Tongue (tissue), 2 donors: ENCODE measurements around the gene CEP19. TPM values are rescaled to one million over a fixed set of nuclear protein-coding genes. Genes with fewer than 3 reads are reported as not detected.

ENCODE experiments used
- DNase-seq: peaks from one replicate; pipeline ENCODE4 v3.0.0-alpha.2; 2015
- total RNA-seq: library from RNA; depleted of rRNA; stranded (reverse); fragments of >200 nt; gene quantifications from one replicate; pipeline ENCODE4 v1.2.3, GENCODE V29; 2014

Gene CEP19
- total RNA-seq, 1 donor from 2014 or later = 2.6 TPM

DNA sequence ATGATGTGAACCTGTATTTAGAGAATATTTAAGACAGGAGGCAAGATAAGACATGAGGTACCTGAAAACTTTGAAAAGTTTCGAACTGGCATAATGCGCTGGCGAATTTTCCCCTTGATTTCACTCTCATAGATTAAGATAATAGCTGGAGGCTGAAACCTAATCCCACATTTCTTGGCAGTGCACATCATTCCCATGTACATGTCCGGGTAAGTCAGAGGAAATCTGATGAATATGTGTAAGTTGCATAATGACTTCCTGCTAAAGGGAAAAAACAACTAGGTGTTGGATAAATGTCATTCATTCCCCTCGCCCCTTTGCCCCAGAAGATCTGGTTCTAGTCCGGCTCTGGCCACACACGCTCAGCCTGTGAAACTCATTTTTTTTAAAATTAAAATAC lies 3.6 kb downstream of the CEP19 start:
- no peak for DNase-seq

DNA sequence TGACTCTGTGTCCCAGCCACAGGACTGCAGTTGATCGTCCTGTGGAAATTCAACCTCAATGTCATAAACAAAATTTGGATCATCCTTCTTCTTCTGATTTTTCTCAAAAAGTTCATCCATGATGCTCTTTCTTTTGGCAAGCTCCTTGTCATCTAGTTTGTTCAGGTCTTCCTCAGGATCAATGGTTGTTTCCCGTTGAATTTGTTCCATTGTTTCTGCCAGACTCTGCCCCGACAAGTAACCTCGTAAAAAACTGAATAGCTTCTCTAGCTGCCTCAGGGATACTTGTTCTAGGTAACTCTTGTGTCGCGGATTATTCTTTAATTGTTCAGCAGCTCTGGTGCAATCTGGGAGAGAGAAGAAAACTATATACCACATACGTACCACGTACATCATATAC lies 4.5 kb downstream of the CEP19 start:
- DNase-seq = no peak

DNA sequence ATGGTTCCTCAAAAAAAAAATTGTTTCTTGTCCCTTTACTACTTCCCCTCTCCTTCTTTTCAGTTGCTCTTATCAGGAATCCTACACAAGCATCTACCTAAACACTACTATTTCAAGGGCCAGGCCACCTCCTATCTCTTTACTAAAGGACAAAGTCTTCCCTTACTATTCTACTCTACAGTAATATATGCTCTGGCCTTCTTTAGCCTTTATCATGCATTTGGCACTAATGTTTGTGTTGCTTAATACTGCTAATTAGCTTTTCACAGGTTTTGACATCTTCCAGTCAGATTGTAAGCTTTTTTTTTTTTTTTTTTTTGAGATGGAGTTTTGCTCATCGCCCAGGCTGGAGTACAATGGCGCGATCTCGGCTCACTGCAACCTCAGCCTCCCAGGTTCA lies 5.3 kb downstream of the CEP19 start:
- DNase-seq = no peak

DNA sequence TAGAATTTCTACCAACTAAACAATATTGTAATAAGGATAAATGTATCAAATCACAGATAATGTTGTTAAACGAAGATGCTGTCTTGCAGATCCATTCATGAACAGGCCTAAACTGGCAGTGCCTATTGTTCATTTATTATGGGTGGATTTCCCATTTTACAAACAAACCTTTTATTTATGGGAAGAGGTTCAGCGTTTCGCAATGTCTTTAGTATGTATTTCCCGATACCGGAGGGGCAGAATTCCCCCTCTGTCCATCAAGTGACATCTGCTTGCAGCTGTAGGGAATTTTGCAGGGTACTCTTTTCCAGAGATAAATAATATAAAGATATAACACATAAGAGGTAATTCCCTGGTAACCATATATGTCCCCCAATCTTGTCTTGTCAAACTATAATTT lies 5.7 kb downstream of the CEP19 start:
- DNase-seq = no peak

DNA sequence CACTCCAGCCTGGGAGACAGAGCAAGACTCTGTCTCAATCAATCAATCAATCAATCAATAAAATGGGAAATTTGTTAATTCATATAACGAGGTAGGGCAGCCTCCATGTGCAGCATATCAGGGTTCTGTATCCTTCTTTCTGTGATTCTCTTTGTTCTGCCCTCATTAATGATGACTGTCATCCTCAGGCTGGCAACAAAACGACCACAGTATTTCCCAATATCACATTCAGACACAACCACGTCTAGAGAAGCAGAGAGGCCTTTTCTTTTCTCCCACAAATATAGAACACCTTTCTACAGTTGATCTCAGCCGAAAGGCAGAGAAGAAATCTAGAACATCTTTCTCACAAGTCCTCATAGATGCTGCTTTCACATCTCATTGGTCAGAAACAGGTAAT lies 11.2 kb downstream of the CEP19 start:
- DNase-seq = no peak

DNA sequence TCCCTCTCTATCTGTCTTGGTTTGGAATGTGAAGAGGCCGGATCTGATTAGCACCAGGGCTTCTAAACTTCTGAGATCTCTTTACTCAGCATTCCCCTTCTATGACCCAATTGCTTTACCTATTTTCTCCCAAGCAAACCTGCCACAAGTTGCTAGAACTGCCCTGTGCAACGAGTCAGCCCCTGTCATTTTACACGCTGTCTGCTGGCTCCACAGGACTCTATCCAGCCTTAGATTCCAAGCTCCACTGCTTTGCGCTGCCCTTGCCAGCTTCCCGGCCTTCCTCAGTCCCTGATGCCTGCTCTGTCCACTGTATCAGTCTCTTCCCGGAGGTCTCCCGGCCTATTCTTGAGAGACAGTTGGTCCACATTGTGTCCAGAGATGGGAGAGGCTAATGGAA lies 12.3 kb downstream of the CEP19 start:
- no peak for DNase-seq

DNA sequence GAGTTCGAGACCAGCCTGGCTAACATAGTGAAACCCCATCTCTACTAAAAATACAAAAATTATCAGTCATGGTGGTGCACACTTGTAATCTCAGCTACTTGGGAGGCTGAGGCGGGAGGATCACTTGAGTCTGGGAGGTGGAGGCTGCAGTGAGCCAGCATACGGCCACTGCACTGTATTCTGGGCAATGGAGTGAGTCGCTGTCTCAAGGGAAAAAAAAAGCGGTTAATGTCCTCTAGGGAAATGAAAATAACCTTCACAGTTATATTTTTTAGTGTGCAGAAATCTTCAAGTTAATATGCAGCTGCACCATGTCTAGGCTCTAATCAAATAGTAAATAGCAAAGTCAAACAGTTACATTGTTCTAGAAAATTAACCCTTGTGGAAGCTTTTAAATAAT lies 14.8 kb downstream of the CEP19 start:
- no peak for DNase-seq

DNA sequence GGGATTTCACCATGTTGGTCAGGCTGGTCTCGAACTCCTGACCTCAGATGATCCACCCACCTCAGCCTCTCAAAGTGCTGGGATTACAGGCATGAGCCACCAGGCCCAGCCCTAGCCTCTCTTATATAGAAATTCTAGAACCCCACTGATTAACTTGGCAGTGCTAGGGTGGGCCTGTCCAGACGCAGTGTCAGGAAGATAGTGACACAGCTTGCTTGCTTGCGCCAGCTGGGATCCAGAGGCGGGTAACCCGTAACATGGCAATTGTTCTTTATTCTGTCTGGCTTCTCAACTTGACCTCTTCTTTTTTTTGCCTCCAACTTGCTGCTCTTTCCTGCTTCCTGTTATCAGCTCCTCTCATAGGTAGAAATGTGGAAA lies 16.2 kb downstream of the CEP19 start:
- no peak for DNase-seq

DNA sequence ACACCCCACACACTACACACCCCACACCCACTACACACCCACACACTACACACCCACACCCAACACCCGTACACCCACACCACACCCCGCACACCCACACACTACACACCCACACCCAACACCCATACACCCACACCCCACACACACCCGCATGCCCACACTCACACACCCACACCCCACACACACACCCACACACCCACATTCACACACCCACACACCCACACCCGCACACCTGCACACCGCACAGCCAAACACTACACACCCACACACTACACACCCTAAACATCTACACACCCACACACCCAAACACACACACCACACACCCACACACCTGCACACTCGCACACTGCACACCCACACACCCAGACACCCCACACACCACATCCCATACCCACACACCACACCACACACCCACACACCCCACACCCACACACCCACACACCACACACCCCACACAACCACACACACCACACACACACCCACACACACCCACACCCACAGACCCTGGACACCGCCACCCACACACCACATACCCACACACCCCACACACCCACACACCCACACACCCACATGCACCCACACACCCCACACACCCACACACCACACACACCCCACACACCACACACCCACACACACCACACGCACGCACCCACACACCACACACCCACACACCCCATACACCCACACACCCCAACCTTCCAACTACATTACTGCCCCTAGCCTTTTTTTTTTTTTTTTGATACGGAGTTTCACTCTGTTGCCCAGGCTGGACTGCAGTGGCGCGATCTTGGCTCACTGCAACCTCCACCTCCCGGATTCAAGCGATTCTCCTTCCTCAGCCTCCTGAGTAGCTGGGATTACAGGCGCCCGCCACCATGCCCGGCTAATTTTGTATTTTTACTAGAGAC lies 16.9 kb downstream of the CEP19 start:
- no peak for DNase-seq

DNA sequence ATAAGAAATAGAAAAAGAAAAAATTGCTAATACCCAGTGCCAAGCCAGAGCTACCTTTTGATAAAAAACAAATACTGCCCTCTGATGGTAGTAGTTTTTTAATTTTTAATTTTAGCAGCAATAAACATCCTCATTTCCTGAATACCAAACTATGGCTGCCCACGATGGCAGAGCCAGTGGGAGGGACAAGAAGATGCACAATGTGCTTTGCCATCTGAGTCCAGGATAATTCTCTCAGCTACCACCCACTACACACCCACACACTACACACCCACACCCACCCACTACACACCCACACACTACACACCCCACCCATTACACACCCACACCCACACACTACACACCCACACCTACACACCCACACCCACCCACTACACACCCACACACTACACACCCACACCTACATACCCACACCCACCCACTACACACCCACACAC lies 17.8 kb downstream of the CEP19 start:
- no peak for DNase-seq

DNA sequence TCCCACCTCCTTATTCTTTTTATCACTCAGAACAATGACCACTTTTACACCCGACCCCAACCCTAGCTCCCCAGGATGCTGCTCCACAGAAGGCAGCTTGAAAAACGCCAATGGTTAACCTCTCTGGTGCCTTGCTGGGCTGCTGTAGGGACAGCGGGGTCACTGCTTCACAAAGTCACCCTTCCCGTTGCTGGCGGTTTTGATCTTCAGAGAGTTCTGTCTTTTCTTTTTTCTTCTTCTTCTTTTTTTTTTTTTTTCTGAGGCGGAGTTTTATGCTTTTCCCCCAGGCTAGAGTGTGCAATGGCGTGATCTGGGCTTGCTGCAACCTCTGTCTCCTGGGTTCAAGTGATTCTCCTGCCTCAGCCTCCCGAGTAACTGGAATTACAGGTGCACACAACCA lies 20.7 kb downstream of the CEP19 start:
- DNase-seq = no peak

DNA sequence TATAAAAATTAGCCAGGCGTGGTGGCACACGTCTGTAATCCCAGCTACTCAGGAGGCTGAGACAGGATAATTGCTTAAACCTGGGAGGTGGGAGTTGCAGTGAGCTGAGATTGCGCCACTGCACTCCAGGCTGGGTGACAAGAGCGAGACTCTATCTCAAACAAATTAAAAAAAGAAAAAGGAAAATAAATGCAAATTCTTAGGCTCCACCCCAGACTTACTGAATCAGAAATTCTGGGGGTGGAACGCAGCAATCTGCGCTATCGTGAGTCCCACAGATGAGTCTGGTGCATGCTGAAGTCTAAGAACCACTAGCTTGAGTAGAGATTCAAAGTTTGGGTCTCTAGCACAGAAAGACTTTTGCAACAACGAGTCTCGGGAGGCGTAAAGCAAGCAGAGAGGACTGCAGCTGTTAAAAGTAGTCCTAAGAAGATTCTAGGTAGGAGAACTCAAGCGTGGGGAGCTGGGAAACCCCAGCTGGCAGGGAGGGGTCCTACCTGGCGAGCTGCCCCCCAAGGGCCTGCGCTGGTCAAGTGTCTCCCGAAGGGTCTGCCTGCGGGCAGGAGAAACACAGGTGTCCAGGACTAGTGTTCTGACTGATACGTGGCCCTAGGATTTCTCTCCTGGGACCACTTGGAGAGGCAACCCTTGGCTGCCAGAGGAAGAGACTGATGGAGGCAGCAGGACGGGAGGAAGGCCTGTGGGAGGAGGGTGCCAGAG lies 21.9 kb downstream of the CEP19 start:
- DNase-seq = no peak

DNA sequence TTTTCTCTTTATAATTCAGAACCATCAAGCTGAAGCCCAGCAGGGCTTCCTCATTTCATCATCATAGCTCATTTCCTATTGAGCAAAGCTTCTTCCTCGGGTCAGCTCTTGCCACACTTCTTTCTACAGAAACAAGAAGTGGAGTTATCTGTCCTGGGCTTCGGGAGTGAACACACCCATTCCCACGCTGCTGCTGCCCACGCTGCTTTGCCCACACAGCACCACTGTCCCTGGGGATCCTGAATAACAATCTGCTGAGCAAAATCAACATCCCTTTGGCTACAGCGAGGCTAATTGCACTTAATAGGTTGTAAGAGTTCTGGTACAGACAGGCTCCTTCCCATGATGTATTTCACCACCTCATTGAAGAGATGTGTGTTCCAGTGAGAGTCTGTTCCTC lies 23.7 kb downstream of the CEP19 start:
- no peak for DNase-seq

DNA sequence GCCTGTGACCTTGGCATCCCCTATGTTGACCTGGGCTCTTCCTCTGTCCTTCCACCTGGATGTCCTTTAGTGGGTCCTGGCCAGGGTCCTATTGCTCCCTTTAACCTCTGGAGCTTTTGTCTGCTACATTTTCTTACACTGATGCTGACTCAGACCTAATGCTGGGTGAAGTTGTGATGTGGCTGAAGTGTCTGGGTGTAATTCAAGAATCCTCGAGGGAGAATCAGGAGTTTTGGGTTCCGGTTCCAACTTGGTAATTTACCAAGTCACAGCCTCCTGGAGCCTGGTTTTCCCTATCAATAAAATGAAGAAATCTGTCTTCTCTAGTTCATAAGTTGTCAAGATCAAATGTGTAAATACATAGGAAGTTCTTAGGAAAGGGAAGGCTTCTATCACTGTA lies 25.6 kb downstream of the CEP19 start:
- DNase-seq = no peak

DNA sequence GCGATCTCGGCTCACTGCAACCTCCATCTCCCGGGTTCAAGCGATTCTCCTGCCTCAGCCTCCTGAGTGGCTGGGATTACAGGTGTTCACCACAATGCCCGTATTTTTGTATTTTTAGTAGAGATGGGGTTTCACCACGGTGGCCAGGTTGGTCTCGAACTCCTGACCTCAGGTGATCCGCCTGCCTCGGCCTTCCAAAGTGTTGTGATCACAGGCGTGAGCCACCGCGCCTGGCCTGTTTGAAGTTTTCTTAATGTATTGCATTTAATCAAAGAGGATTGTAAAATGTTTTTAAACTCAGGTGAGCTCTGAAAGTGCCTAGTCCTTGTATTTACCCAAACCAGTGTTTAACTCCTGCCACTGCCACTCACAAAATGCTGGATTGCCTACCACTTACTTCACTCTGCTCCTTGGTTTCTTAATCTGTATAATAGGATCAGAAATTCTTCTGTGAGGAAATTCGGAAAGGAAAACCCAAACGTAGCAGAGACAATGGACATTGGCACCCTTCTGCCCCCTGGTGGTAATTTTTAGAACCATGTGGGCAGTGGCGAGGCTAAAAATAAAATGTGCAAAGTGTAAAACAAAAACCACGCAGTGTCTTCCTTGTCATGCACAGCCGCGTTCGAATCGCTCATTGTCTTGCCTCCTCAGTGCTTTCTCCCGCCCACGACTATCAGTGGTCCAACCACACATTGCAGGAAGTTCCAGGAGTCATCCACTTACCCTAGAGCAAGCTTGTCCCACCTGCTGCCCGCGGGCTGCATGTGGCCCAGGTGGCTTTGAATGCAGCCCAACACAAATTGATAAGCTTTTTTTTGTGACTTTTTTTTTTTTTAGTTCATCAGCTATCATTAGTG lies 27.3 kb downstream of the CEP19 start:
- DNase-seq = peak; percentile 84

DNA sequence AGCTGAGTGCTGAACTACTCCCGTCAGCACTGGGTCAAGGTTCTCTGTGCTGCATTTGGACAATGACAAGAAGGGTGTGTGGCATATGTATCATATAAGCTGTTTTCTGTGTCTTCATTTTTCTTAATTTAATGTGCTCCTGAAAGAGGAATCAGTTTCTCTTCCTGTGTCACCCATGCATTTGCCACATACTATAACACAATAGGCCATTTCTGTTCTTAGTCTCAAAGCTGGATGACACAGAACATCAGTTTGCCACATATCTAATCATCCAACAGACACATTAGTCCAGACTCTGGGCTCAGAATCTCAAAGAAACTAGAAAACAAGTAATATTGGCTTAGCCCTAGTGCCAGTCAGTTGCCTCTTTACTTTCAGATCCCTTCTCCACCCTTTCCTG lies 34.1 kb downstream of the CEP19 start:
- no peak for DNase-seq

DNA sequence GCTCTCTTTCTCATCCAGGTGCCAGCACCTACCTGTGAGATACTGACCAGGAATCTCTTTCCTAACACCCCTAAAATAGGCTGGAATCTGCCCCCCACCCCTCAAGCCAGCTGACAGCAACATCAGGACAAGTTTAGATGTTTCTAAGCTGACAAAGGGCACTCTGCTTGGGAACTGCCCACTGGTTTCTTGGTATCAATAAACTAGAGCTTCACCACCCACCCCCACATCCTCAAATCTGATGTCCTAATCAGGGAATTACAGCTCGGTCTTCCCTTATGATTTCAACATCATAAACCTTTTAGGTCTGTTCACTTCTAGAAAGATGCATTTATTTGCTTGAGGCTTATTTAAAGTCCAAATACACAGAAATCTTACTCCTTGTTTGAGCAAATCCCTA lies 34.7 kb downstream of the CEP19 start:
- DNase-seq = no peak

DNA sequence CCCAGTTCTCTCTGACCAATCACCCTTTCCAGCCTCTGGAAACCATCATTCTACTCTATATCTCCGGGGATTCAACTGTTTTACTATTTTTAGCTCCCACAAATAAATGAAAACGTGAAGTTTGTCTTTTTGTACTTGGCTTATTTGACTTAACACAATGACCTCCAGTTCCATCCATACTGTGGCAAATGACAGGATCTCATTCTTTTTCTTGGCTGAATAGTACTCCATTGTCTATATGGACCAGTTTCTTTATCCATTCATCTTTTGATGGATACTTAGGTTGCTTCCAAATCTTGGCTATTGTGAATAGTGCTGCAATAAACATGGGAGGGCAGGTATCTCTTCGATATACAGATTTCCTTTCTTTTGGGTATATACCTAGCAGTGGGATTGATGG lies 38.4 kb downstream of the CEP19 start:
- no peak for DNase-seq

DNA sequence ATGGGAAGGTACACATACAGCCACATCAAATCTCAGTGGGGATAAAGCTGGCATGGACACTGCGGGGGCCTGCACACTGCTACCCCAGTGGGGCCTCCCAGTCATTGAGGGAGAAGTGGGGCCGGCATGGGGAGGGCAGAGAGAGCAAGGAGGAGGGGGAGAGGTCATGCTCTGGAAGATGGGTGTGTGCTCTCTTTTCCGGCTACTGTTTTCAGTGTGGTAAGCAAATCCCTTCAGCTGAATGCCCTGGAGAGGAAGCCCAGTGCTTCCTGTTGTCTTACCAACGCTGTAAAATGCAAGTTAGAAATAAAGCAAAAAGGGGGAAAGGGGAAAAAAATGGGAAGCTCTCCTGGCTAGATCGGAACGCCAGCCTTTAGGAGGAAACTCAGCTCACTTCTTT lies 41.7 kb downstream of the CEP19 start:
- no peak for DNase-seq

DNA sequence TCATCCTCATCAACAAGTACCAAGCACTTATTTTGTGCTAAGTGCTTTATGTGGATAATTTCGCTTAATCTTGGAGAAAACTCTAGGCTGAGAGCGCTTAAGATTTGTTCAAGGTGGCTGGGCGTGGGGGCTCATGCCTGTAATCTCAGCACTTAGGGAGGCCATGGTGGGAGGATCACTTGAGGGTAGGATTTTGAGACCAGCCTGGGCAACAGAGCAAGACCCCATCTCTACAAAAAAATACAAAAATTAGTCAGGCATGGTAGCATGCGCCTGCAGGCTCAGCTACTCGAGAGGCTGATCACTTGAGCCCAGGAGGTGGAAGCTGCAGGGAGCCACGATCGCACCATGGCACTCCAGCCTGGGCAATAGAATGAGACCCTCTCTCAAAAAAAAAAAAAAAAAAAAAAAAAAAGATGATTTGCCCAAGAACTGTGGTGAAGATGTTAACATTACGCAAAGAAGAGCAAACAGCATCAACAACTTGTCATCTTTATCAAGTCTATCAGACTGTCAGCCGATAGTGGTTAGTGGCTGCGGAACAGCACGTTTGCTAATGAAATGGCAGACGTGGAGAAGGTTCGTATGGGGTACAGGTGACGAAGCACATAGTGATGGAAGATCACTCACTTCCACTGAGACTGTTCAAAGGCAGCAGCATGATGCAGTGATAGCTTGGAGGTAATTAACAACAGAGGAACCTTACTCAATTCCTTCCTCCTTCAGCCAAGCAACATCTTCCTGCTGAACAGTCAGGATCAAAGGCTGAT lies 44.8 kb downstream of the CEP19 start:
- DNase-seq = no peak

DNA sequence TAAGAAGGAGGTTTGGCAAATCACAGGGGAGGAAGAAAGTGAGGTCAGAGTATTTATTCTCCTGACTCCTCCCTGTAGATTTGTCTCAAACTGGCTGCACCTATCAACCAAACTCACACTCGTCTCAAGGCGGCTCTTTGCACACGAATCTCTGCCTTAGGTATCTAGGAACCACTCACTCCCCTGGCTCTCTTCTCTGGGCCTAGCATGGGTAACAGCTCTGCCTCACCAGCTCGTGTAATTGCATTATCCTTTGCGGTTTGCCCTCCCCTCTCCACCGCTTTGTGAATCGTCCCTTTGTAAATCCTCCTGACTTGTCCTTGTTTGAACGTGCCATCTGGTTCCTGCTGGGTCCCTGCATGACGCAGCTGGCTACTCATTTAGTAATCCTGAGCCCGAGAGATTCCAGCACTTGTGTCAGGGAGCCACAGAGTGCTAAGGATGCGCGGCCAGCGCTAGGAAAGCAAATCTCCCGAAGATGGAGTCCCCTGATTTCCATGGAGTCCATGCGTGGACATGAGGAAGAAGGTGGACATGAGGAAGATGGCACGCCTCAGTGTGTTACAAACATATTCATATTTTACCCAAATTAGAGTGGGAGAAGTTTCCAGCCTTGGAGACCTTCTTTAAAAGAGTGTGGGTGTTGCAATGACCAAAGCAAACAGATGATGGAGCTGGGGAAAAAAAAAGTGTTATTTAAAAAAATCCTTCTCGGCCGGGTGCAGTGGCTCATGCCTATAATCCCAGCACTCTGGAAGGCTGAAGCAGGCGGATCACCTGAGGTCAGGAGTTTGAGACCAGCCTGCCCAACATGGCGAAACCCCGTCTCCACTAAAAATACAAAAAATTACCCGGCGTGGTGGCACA lies 45.8 kb downstream of the CEP19 start:
- DNase-seq = peak; percentile 64
